ENCODE data around the gene EXOC6B. TPM values are rescaled to one million over a fixed set of nuclear protein-coding genes. Genes with fewer than 3 reads are reported as not detected.

EXOC6B gene
- total RNA-seq, 1 experiment from 2014 or later, result 40.1 TPM

DNA sequence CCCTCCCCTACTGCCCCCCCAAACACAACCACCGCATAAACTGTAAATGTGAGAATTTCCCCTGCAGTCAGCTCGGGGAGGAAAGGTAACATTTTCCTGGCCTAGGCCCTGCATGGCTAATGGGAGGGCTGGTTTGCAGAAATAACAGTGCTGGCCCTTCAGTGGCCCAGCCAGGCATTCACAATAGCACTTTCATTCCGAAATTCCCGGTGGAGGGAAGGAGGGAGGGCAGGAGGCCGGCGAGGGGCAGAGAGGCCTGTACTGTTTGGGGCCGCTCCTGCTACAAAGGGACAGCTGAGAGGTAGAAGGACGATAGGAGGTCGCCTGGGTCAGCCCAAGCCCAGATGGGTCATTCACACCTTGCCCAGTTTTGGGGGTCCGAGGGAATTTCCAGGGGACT, 689.5 kb downstream of the EXOC6B start:
- Histone ChIP-seq H4K5ac (ENCODE audit: insufficient read length, low read depth, low read length) (no peak overlapping the region), H4K8ac (replicated peaks; ENCODE audit: insufficient read length, low read depth, low read length) (no peak overlapping the region), H3K9ac (ENCODE audit: extremely low read depth, insufficient read length, low read length) (no peak overlapping the region), H3K4ac (ENCODE audit: low read depth, low read length) (no peak overlapping the region), H4K91ac (ENCODE audit: insufficient read length, low read depth, low read length) (no peak overlapping the region), H3T11ph (ENCODE audit: low read length) (no peak overlapping the region), H3K27ac (ENCODE audit: insufficient read length, low read depth, low read length) (no peak overlapping the region), H2AFZ (ENCODE audit: low read length) (no peak overlapping the region), H2BK20ac (ENCODE audit: low read depth, low read length, poor library complexity, severe bottlenecking) (no peak overlapping the region), H3K23me2 (ENCODE audit: insufficient read length, low read depth, low read length, poor library complexity, severe bottlenecking) (no peaks in the 10 kb centered on the region), H3K4me2 (ENCODE audit: insufficient read depth, insufficient read length, low read length) (no peak overlapping the region), H2AK5ac (ENCODE audit: insufficient read length, low read length) (no peak overlapping the region), H3K27me3 (ENCODE audit: insufficient read depth, low read length) (peaks cover 11% of the 10 kb centered on the region; the same call in 1 of the 2 replicates), H3K79me1 (ENCODE audit: insufficient read depth, low read depth, low read length, poor library complexity, severe bottlenecking) (no peaks in the 10 kb centered on the region), H4K20me1 (ENCODE audit: control insufficient read depth, insufficient read depth, insufficient read length) (no peaks in the 10 kb centered on the region), H3K4me1 (ENCODE audit: insufficient read depth, low read length) (no peaks in the 10 kb centered on the region), H3K9me3 (ENCODE audit: control insufficient read depth, low read depth, low read length) (no peaks in the 10 kb centered on the region), H2BK120ac (ENCODE audit: low read depth, low read length, poor library complexity, severe bottlenecking) (no peak overlapping the region), H3K79me2 (ENCODE audit: insufficient read depth, low read length) (no peaks in the 10 kb centered on the region), H2BK5ac (ENCODE audit: insufficient read length, low read length) (no peak overlapping the region), H3K14ac (ENCODE audit: insufficient read depth, low read length) (no peak overlapping the region), H3K56ac (ENCODE audit: insufficient read length, low read depth, low read length) (no peak overlapping the region), H2BK15ac (ENCODE audit: low read depth, low read length) (no peak overlapping the region), H2BK12ac (ENCODE audit: insufficient read length, low read depth, low read length) (no peak overlapping the region), H3K23ac (ENCODE audit: insufficient read length, low read depth, low read length) (no peak overlapping the region), H3K18ac (ENCODE audit: insufficient read length, low read depth, low read length) (no peak overlapping the region)
- Mint-ChIP-seq H3K4me1 (peaks cover 0 to 12% of the 10 kb centered on the region in 2 experiments; a peak in 2 of 4 replicates), H3K9me3 (no peaks in the 10 kb centered on the region; a peak in 1 of 5 replicates), H3K36me3 (ENCODE audit: insufficient read depth in 1 of 3, low read depth in 3 of 3) (no peaks in the 10 kb centered on the region), H3K27me3 (ENCODE audit: low read depth) (peaks cover 42% of the 10 kb centered on the region), H3K4me3 (no peak overlapping the region), H3K27ac (no peak overlapping the region)
- TF ChIP-seq, protein P1, sequence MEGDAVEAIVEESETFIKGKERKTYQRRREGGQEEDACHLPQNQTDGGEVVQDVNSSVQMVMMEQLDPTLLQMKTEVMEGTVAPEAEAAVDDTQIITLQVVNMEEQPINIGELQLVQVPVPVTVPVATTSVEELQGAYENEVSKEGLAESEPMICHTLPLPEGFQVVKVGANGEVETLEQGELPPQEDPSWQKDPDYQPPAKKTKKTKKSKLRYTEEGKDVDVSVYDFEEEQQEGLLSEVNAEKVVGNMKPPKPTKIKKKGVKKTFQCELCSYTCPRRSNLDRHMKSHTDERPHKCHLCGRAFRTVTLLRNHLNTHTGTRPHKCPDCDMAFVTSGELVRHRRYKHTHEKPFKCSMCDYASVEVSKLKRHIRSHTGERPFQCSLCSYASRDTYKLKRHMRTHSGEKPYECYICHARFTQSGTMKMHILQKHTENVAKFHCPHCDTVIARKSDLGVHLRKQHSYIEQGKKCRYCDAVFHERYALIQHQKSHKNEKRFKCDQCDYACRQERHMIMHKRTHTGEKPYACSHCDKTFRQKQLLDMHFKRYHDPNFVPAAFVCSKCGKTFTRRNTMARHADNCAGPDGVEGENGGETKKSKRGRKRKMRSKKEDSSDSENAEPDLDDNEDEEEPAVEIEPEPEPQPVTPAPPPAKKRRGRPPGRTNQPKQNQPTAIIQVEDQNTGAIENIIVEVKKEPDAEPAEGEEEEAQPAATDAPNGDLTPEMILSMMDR (conservative IDR thresholded peaks at IDR 0.05), result no peak
- no peak for DNase-seq
- WGBS (ENCODE audit: extremely low coverage, insufficient read length, low lambda C conversion rate), result no CpG with 5 or more reads among the region's 10 CpGs
